GM13976 (cell line): ENCODE measurements around the gene BABAM2.

ENCODE experiments used
- DNase-seq: peaks from one replicate; pipeline ENCODE4 v3.0.0; 2012; ENCODE audit warnings: low spot score
- in situ Hi-C: fragments of 300-500 bp; cut with MboI; formaldehyde crosslinking; loops from one replicate; pipeline ENCODE4 v1.12.0; 2022; ENCODE audit warnings: low sequenced_read_pairs, mixed read lengths, inconsistent platforms; ENCODE audit not compliant: unreplicated experiment
- TF ChIP-seq, protein P1 (sequence below): IDR thresholded peaks from 2 replicates; pipeline ENCODE4 v1.5.1; 2012; ENCODE audit warnings: borderline replicate concordance, mild to moderate bottlenecking; ENCODE audit not compliant: insufficient read depth; ENCODE audit errors: extremely low read depth, missing control alignments, control extremely low read depth

BABAM2 gene

DNA sequence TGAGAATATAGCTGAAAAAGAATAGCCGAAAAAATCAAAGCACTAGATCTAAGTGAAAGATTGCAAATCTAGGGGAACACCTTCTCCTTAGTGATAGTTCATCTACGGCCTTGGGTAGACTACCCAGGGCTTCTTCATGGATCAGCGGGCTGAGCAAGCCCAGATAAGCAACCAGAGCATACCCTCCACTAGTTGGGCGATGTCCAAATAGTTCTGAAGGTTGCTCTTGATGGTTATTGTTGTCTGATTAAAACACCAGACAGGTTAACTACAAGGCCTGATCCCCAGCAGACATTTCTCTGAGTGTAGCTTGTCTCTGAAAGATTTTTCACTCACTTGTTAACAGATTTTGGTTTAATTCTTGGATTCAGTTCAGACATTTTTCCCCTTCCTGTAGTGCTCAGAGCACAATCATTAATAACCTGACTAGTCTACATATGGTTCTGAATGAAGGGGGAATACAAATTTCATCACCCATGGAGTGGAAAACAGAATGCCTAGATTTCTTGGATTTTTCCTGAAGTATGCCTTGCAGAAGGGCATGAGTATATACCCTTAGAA lies 99.6 kb downstream of the BABAM2 start:
- in situ Hi-C loops = no loop called here
- TF ChIP-seq, protein P1, sequence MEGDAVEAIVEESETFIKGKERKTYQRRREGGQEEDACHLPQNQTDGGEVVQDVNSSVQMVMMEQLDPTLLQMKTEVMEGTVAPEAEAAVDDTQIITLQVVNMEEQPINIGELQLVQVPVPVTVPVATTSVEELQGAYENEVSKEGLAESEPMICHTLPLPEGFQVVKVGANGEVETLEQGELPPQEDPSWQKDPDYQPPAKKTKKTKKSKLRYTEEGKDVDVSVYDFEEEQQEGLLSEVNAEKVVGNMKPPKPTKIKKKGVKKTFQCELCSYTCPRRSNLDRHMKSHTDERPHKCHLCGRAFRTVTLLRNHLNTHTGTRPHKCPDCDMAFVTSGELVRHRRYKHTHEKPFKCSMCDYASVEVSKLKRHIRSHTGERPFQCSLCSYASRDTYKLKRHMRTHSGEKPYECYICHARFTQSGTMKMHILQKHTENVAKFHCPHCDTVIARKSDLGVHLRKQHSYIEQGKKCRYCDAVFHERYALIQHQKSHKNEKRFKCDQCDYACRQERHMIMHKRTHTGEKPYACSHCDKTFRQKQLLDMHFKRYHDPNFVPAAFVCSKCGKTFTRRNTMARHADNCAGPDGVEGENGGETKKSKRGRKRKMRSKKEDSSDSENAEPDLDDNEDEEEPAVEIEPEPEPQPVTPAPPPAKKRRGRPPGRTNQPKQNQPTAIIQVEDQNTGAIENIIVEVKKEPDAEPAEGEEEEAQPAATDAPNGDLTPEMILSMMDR = no peak
- DNase-seq = no peak

DNA sequence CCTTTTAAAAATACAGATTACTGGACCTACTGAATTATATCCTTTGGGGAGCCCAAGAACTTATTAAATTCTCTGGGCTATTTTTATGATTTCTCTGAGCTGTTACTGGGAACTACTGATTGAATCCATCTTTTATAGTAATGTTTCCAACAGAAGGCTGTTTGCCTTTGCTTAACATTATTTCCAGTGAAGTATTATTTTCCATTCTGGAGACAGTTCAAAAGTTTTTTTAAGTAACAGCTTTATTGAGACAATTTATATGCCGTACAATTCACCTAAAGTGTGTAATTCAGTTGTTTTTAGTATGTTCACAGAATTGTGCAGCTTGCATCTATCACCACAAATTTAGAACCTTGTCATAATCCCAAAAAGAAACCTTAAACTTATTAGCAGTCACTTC lies 100.6 kb downstream of the BABAM2 start:
- in situ Hi-C loops = no loop called here
- no peak for DNase-seq
- TF ChIP-seq, protein P1 = no peak

DNA sequence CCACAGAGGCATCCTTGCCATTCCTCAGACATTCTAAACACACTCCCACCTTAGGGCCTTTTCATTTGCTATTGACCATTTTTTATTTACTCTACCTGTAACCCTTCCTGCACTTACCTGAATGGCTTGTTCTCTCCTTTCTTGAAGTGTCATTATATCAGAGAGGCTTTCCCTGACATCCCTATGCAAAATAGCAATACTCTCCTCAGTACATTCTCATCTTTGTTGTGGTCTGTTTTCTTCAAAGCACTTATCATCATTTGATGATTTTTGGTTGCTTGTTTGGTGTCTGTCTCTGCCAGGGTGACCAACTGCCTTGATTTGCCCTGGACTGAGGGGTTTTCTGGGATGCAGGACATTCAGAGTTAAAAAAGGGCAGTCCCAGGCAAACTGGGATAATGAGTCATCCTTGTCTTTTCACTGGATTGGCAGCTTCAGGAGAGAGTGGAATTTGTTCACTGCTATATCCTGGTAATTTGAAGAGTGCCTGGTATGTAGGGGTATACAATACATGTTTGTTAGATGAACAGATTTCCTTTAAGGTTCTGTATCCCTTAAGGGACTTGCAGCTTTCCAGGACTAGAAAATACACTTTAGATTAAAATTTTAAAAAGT lies 102.4 kb downstream of the BABAM2 start:
- TF ChIP-seq, protein P1 = no peak
- DNase-seq = no peak
- in situ Hi-C loops = no loop called here

DNA sequence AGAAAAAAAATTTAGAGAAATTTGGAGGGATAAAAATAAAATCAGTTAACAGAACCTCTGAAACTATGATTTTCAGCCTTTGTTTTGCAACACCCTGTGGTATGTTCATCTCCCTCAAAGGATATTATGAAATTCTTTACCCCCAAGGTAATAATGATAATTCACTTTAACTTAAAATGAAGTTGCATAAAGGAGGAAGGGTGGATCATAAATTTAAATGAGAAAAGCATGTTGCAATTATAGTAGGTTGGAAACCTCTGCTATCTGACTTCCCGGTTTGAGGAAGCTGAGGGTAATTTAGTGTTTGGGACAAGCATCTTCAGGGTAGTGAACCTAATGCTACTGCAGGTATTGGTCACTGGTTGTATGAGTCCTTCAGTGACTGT lies 102.9 kb downstream of the BABAM2 start:
- in situ Hi-C loops = no loop called here
- TF ChIP-seq, protein P1 = no peak
- DNase-seq = no peak

DNA sequence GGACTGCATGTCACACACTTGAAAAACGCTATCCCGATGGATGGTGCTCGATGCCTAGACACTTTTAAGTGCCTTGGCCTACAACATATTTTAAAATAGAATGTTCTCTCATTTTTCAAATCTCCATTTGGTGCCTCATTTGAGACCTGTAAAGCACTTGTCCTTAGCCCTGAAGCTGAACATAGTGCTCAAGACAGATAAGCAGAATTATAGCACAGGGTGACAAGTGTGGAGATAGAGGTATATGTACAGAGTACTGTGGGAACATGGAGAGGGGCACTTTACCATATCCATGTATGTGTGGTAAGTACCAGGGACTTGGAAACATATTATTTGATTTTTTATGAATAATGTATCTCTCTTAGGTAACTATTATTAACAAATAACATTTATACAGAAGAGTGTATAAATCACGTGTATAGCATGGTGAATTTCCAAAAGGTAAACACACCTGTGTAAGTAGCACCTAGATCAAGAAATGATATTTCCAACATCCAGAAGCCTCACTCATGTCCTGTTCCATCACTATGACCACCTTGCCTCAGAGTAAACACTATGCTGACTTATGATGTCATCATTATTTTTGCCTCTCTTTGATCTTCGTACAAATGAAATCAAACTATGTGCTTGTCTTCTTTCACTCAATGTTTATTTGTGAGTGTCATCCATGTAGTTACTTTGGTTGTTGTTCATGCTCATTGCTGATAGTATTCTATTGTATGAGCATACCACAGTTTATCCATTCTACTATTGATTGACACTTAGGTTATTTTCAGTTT lies 103.6 kb downstream of the BABAM2 start:
- in situ Hi-C loops = no loop called here
- TF ChIP-seq, protein P1 = no peak
- no peak for DNase-seq

DNA sequence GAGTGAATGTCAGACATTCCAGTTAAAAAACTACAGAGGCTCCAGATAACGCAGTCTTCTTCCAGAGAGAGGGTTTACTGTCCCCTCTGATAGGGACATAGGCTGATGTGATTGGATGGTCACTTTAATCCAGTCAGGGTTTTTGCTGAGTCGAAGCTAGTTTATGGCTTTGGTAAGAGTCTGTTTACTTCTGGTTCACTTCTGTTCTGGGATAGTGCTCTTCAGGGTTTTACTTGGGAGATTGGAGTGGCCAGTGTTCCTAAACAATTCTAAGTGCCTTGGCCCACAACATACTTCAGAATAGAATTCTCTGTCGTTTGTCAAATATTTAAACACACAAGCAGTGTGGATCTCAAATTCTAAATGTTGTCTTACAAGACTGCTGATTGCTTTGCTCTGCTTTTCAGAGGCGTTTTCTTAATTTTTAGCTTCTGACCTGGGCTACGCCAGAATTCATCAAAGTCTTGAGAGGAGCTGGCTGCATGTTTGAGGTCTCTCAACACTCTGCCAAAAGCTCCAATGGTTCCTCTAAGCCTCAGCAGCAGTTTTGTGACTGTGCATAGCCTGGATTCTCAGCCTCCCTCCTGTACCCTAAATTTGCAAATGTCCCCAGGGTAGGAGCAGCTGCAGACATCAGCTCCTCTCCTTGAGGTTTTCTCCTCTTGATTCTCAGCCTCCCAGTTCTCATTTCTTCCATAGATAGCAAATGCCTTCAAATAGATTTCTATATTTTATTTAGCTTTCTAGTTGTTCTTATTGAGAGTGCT lies 105.8 kb downstream of the BABAM2 start:
- no peak for DNase-seq
- TF ChIP-seq, protein P1 = no peak
- in situ Hi-C loops = no loop called here
